Measurements from ENCODE around the gene MIA2. TPM values are rescaled to one million over a fixed set of nuclear protein-coding genes. Genes with fewer than 3 reads are reported as not detected.

Gene MIA2
- total RNA-seq, 2 donors from 2014 or later = 16.8 to 26.5 TPM

GRCh38 chr14:39265806-39266524 is 32.2 kb downstream of the MIA2 start:
- Mint-ChIP-seq H3K4me3 (peak overlapping the region; percentile 87), H3K9me3 (peaks cover 17% of the 10 kb centered on the region), H3K27me3 (ENCODE audit: insufficient read depth) (no peaks in the 10 kb centered on the region), H3K27ac (peak overlapping the region; percentile 96), H3K4me1 (peaks cover 14% of the 10 kb centered on the region), H3K36me3 (ENCODE audit: low read depth) (peaks cover 7% of the 10 kb centered on the region)
- H3K4me1 ChIP-seq (ENCODE audit: control insufficient read depth, insufficient read depth, low read length) = peaks cover 2% of the 10 kb centered on the region
- peak overlapping the region; percentile 90 for H3K4me3 ChIP-seq (ENCODE audit: low read length)
- no peak overlapping the region for H3K27ac ChIP-seq (ENCODE audit: low read depth, low read length)
- H3K9ac ChIP-seq (ENCODE audit: extremely low read depth, low read length, poor library complexity, severe bottlenecking) = peak overlapping the region; percentile 84
- WGBS, 2 experiments (ENCODE audit: insufficient coverage in 1 of 2, insufficient read length in 1 of 2) = 47 to 54% methylated on average over 12 to 14 of the region's 14 CpGs
- peaks cover 7% of the 10 kb centered on the region for H3K9me3 ChIP-seq (ENCODE audit: control insufficient read depth, low read length)
- H3K36me3 ChIP-seq (ENCODE audit: control insufficient read depth, insufficient read depth, low read length) = no peaks in the 10 kb centered on the region
- no peak for TF ChIP-seq CTCF (conservative IDR thresholded peaks at IDR 0.05)
- no peaks in the 10 kb centered on the region for H3K27me3 ChIP-seq (ENCODE audit: control insufficient read depth, insufficient read depth, low read length, poor library complexity, severe bottlenecking)
- DNase-seq = no peak

- peak overlapping the region; percentile 98 for H3K27ac ChIP-seq (ENCODE audit: low read depth, low read length)
- H3K4me3 ChIP-seq (ENCODE audit: low read length) = peak overlapping the region; percentile 90
- peak overlapping the region; percentile 84 for H3K9ac ChIP-seq (ENCODE audit: extremely low read depth, low read length, poor library complexity, severe bottlenecking)
- Mint-ChIP-seq H3K27ac (peak overlapping the region; percentile 96), H3K4me1 (peaks cover 14% of the 10 kb centered on the region), H3K36me3 (ENCODE audit: low read depth) (peaks cover 9% of the 10 kb centered on the region), H3K4me3 (peak overlapping the region; percentile 87), H3K27me3 (ENCODE audit: insufficient read depth) (no peaks in the 10 kb centered on the region), H3K9me3 (peaks cover 15% of the 10 kb centered on the region)
- 3 to 5% methylated on average over 4 to 31 of the region's 31 CpGs for WGBS, 2 experiments (ENCODE audit: insufficient coverage in 1 of 2, insufficient read length in 1 of 2)
- DNase-seq = no peak
- no peaks in the 10 kb centered on the region for H3K36me3 ChIP-seq (ENCODE audit: control insufficient read depth, insufficient read depth, low read length)
- no peak for TF ChIP-seq CTCF (conservative IDR thresholded peaks at IDR 0.05)
- H3K27me3 ChIP-seq (ENCODE audit: control insufficient read depth, insufficient read depth, low read length, poor library complexity, severe bottlenecking) = no peaks in the 10 kb centered on the region
- peaks cover 12% of the 10 kb centered on the region for H3K9me3 ChIP-seq (ENCODE audit: control insufficient read depth, low read length)
- H3K4me1 ChIP-seq (ENCODE audit: control insufficient read depth, insufficient read depth, low read length) = peaks cover 2% of the 10 kb centered on the region
Measured at GRCh38 chr14:39266525-39266870, 32.8 kb downstream of the MIA2 start.

- H3K27me3 Mint-ChIP-seq (ENCODE audit: insufficient read depth) = no peaks in the 10 kb centered on the region
- peak overlapping the region; percentile 84 for H3K9ac ChIP-seq (ENCODE audit: extremely low read depth, low read length, poor library complexity, severe bottlenecking)
- no peaks in the 10 kb centered on the region for H3K36me3 ChIP-seq (ENCODE audit: control insufficient read depth, insufficient read depth, low read length)
- H3K27ac ChIP-seq (ENCODE audit: low read depth, low read length) = peak overlapping the region; percentile 98
- peaks cover 14% of the 10 kb centered on the region for H3K4me1 Mint-ChIP-seq
- WGBS, 2 experiments (ENCODE audit: insufficient coverage in 1 of 2, insufficient read length in 1 of 2) = 0% methylated on average over 35 to 70 of the region's 70 CpGs
- peak overlapping the region; percentile 87 for H3K4me3 Mint-ChIP-seq
- H3K27me3 ChIP-seq (ENCODE audit: control insufficient read depth, insufficient read depth, low read length, poor library complexity, severe bottlenecking) = no peaks in the 10 kb centered on the region
- TF ChIP-seq CTCF (conservative IDR thresholded peaks at IDR 0.05) = no peak
- H3K36me3 Mint-ChIP-seq (ENCODE audit: low read depth) = peaks cover 9% of the 10 kb centered on the region
- peak overlapping the region; percentile 96 for H3K27ac Mint-ChIP-seq
- H3K9me3 Mint-ChIP-seq = peaks cover 16% of the 10 kb centered on the region
- peak overlapping the region; percentile 90 for H3K4me3 ChIP-seq (ENCODE audit: low read length)
- H3K4me1 ChIP-seq (ENCODE audit: control insufficient read depth, insufficient read depth, low read length) = peaks cover 2% of the 10 kb centered on the region
- H3K9me3 ChIP-seq (ENCODE audit: control insufficient read depth, low read length) = peaks cover 18% of the 10 kb centered on the region
- DNase-seq = peak; percentile 92
Measured at GRCh38 chr14:39266871-39267607, 33.3 kb downstream of the MIA2 start.
